ENCODE data around the gene NETO2.
"Not testable (repeated sequence)": the region's sequence is repeated elsewhere in the genome, so short reads cannot be mapped to it uniquely, and the experiment has no call there.

DNA sequence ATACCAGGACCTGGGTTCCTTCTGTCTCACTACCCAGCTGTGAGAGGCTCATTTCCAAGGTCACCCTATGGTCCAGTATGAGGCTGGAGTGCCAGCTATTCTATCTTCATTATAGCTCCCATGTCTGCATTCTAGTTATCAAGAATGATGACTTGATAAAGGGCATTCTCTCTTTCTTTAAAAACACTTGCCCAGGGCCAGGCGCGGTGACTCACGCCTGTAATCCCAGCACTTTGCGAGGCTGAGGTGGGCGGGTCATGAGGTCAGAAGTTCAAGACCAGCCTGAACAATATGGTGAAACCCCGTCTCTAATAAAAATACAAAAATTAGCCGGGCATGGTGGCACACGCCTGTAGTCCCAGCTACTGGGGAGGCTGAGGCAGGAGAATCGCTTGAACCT is 5.8 kb downstream of the NETO2 start:
- TF ChIP-seq, protein P1, sequence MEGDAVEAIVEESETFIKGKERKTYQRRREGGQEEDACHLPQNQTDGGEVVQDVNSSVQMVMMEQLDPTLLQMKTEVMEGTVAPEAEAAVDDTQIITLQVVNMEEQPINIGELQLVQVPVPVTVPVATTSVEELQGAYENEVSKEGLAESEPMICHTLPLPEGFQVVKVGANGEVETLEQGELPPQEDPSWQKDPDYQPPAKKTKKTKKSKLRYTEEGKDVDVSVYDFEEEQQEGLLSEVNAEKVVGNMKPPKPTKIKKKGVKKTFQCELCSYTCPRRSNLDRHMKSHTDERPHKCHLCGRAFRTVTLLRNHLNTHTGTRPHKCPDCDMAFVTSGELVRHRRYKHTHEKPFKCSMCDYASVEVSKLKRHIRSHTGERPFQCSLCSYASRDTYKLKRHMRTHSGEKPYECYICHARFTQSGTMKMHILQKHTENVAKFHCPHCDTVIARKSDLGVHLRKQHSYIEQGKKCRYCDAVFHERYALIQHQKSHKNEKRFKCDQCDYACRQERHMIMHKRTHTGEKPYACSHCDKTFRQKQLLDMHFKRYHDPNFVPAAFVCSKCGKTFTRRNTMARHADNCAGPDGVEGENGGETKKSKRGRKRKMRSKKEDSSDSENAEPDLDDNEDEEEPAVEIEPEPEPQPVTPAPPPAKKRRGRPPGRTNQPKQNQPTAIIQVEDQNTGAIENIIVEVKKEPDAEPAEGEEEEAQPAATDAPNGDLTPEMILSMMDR (conservative IDR thresholded peaks at IDR 0.05 in 1 of 2, IDR thresholded peaks at IDR 0.05 in 1 of 2; ENCODE audit: extremely low read depth in 1 of 2, insufficient read depth in 1 of 2, low read depth in 1 of 2, low read length in 2 of 2) = not testable (repeated sequence)
- TF ChIP-seq EZH2 (IDR thresholded peaks at IDR 0.05; ENCODE audit: borderline replicate concordance, low read length) = not testable (repeated sequence)
